Measurements from ENCODE around the gene MARVELD2. TPM values are rescaled to one million over a fixed set of nuclear protein-coding genes. Genes with fewer than 3 reads are reported as not detected.

Gene MARVELD2, protein sequence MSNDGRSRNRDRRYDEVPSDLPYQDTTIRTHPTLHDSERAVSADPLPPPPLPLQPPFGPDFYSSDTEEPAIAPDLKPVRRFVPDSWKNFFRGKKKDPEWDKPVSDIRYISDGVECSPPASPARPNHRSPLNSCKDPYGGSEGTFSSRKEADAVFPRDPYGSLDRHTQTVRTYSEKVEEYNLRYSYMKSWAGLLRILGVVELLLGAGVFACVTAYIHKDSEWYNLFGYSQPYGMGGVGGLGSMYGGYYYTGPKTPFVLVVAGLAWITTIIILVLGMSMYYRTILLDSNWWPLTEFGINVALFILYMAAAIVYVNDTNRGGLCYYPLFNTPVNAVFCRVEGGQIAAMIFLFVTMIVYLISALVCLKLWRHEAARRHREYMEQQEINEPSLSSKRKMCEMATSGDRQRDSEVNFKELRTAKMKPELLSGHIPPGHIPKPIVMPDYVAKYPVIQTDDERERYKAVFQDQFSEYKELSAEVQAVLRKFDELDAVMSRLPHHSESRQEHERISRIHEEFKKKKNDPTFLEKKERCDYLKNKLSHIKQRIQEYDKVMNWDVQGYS
- total RNA-seq (2022; extraction: Qiagen RNA extraction; ENCODE audit: low read depth) = 2.2 to 3.2 TPM (median 2.4 TPM) in 5 replicates

GRCh38 chr5:69414885-69415583 lies at the start of gene MARVELD2:
TSS of gene MARVELD2 (plus strand) at chr5:69415116. CDS start at chr5:69419386, 4,270 bp downstream.

GRCh38 chr5:69369340-69370121 lies 45.4 kb upstream of the MARVELD2 start, which contains the start of the genes AK6, RAD17 and TAF9:
TSS of gene AK6 (minus strand) at chr5:69369520. CDS start at chr5:69369490, 30 bp downstream.
TSS of gene RAD17 (plus strand) at chr5:69369818. CDS start at chr5:69372209, 2,391 bp downstream.
TSS of gene TAF9 (minus strand) at chr5:69369520. CDS start at chr5:69365737, 3,783 bp downstream.

DNA sequence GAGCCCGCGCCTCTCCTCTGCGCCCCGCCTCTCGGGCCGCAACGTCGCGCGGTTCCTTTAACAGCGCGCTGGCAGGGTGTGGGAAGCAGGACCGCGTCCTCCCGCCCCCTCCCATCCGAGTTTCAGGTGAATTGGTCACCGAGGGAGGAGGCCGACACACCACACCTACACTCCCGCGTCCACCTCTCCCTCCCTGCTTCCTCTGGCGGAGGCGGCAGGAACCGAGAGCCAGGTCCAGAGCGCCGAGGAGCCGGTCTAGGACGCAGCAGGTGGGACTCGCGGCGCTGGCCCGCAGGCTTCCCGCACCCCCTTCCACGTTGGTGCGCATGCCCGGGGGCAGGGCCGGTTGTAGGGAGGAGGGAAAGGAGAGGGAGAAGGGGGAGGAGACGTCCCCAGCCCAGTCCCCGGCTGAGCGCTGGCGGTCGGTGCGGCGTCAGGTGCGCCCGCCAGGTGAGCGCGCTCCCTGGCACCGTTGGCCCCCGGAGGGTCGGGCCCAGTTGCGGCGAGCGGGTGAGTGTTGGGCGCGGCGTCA lies 77.5 kb downstream of the MARVELD2 start, which contains the start of gene OCLN:
OCLN (plus strand) TSS at position 400 of the 532 bp plus-strand sequence. CDS start 11,455 bp downstream, outside the sequence.

Other genes starting within 250 kb of the MARVELD2 start
- 258 to 287 TPM (median 273 TPM) in 5 replicates for gene CCNB1, start 248.0 kb upstream of the MARVELD2 start, total RNA-seq (2022; extraction: Qiagen RNA extraction; ENCODE audit: low read depth)
- gene CENPH, start 225.5 kb upstream of the MARVELD2 start, total RNA-seq (2022; extraction: Qiagen RNA extraction; ENCODE audit: low read depth) = 24.1 to 31.9 TPM (median 29.1 TPM) in 5 replicates
- gene CDK7, start 180.2 kb upstream of the MARVELD2 start, total RNA-seq (2022; extraction: Qiagen RNA extraction; ENCODE audit: low read depth) = 54.2 to 61.4 TPM (median 59.3 TPM) in 5 replicates
- 2.8 to 3.8 TPM (median 3.3 TPM) in 5 replicates for gene CCDC125, start 82.3 kb upstream of the MARVELD2 start, total RNA-seq (2022; extraction: Qiagen RNA extraction; ENCODE audit: low read depth)
- 30.4 to 52.3 TPM (median 49.7 TPM) in 5 replicates for gene AK6, start 45.6 kb upstream of the MARVELD2 start, total RNA-seq (2022; extraction: Qiagen RNA extraction; ENCODE audit: low read depth)
- gene TAF9, start 45.6 kb upstream of the MARVELD2 start, total RNA-seq (2022; extraction: Qiagen RNA extraction; ENCODE audit: low read depth) = 125 to 138 TPM (median 130 TPM) in 5 replicates
- 13.4 to 18.4 TPM (median 16.5 TPM) in 5 replicates for gene RAD17, start 45.3 kb upstream of the MARVELD2 start, total RNA-seq (2022; extraction: Qiagen RNA extraction; ENCODE audit: low read depth)
- 10.3 to 12.8 TPM (median 11.5 TPM) in 5 replicates for gene OCLN, start 77.7 kb downstream of the MARVELD2 start, total RNA-seq (2022; extraction: Qiagen RNA extraction; ENCODE audit: low read depth)
- gene GTF2H2C, start 145.1 kb downstream of the MARVELD2 start, total RNA-seq (2022; extraction: Qiagen RNA extraction; ENCODE audit: low read depth) = 31.1 to 38.8 TPM (median 33.3 TPM) in 5 replicates

All from A549 treated with GW870086 at 1 μM for 4 hours (cell line).